ENCODE data around the gene ZDHHC8.

Gene ZDHHC8

GRCh38 chr22:20175597-20175900 is 43.9 kb downstream of the ZDHHC8 start:
- ATAC-seq (replicated peaks; ENCODE audit: extremely low read depth, poor library complexity, severe bottlenecking), result no peak
- H3K27me3 Mint-ChIP-seq, result peaks cover 4% of the 10 kb centered on the region
- no peak overlapping the region for H3K4me3 Mint-ChIP-seq
- no peaks in the 10 kb centered on the region for H3K36me3 Mint-ChIP-seq (ENCODE audit: insufficient read depth)
- DNase-seq (ENCODE audit: low spot score in 2 of 2), result no peak
- no peaks in the 10 kb centered on the region for H3K9me3 Mint-ChIP-seq
- H3K27ac Mint-ChIP-seq (ENCODE audit: low read depth), result no peak overlapping the region
- no peaks in the 10 kb centered on the region for H3K4me1 Mint-ChIP-seq

GRCh38 chr22:20176421-20177085 is 44.9 kb downstream of the ZDHHC8 start:
- DNase-seq (ENCODE audit: low spot score in 2 of 2) (no peak), ATAC-seq (replicated peaks; ENCODE audit: extremely low read depth, poor library complexity, severe bottlenecking) (no peak)
- H3K27ac Mint-ChIP-seq (ENCODE audit: low read depth), result no peak overlapping the region
- H3K36me3 Mint-ChIP-seq (ENCODE audit: insufficient read depth), result no peaks in the 10 kb centered on the region
- H3K4me1 Mint-ChIP-seq, result no peaks in the 10 kb centered on the region
- no peaks in the 10 kb centered on the region for H3K9me3 Mint-ChIP-seq
- H3K27me3 Mint-ChIP-seq, result no peaks in the 10 kb centered on the region
- no peak overlapping the region for H3K4me3 Mint-ChIP-seq

- Mint-ChIP-seq H3K4me1 (no peaks in the 10 kb centered on the region), H3K36me3 (ENCODE audit: insufficient read depth) (no peaks in the 10 kb centered on the region), H3K27me3 (no peaks in the 10 kb centered on the region), H3K4me3 (no peak overlapping the region), H3K27ac (ENCODE audit: low read depth) (no peak overlapping the region), H3K9me3 (no peaks in the 10 kb centered on the region)
- no peak for ATAC-seq (replicated peaks; ENCODE audit: extremely low read depth, poor library complexity, severe bottlenecking)
- DNase-seq (ENCODE audit: low spot score in 2 of 2), result no peak
Measured at GRCh38 chr22:20177217-20177911, 45.8 kb downstream of the ZDHHC8 start.

- Mint-ChIP-seq H3K9me3 (no peaks in the 10 kb centered on the region), H3K4me1 (no peaks in the 10 kb centered on the region), H3K27me3 (no peaks in the 10 kb centered on the region), H3K27ac (ENCODE audit: low read depth) (no peak overlapping the region), H3K36me3 (ENCODE audit: insufficient read depth) (no peaks in the 10 kb centered on the region), H3K4me3 (no peak overlapping the region)
- DNase-seq (ENCODE audit: low spot score in 2 of 2), result no peak
- no peak for ATAC-seq (replicated peaks; ENCODE audit: extremely low read depth, poor library complexity, severe bottlenecking)
Measured at GRCh38 chr22:20178075-20178914, 46.7 kb downstream of the ZDHHC8 start.

- Mint-ChIP-seq H3K27ac (ENCODE audit: low read depth) (no peak overlapping the region), H3K36me3 (ENCODE audit: insufficient read depth) (no peaks in the 10 kb centered on the region), H3K4me3 (no peak overlapping the region), H3K9me3 (no peaks in the 10 kb centered on the region), H3K4me1 (no peaks in the 10 kb centered on the region), H3K27me3 (no peaks in the 10 kb centered on the region)
- DNase-seq (ENCODE audit: low spot score in 2 of 2) (no peak), ATAC-seq (replicated peaks; ENCODE audit: extremely low read depth, poor library complexity, severe bottlenecking) (no peak)
Measured at GRCh38 chr22:20178915-20179227, 47.3 kb downstream of the ZDHHC8 start.

- no peak for DNase-seq (ENCODE audit: low spot score in 2 of 2)
- H3K27me3 Mint-ChIP-seq, result no peaks in the 10 kb centered on the region
- no peak for ATAC-seq (replicated peaks; ENCODE audit: extremely low read depth, poor library complexity, severe bottlenecking)
- no peaks in the 10 kb centered on the region for H3K9me3 Mint-ChIP-seq
- H3K4me3 Mint-ChIP-seq, result no peak overlapping the region
- H3K36me3 Mint-ChIP-seq (ENCODE audit: insufficient read depth), result no peaks in the 10 kb centered on the region
- no peak overlapping the region for H3K27ac Mint-ChIP-seq (ENCODE audit: low read depth)
- H3K4me1 Mint-ChIP-seq, result no peaks in the 10 kb centered on the region
Measured at GRCh38 chr22:20179455-20180244, 48.0 kb downstream of the ZDHHC8 start.

- Mint-ChIP-seq H3K4me1 (no peaks in the 10 kb centered on the region), H3K9me3 (no peaks in the 10 kb centered on the region), H3K27ac (ENCODE audit: low read depth) (no peak overlapping the region), H3K36me3 (ENCODE audit: insufficient read depth) (no peaks in the 10 kb centered on the region), H3K27me3 (no peaks in the 10 kb centered on the region), H3K4me3 (no peak overlapping the region)
- DNase-seq (ENCODE audit: low spot score in 2 of 2) (no peak), ATAC-seq (replicated peaks; ENCODE audit: extremely low read depth, poor library complexity, severe bottlenecking) (no peak)
Measured at GRCh38 chr22:20180245-20180630, 48.6 kb downstream of the ZDHHC8 start.

GRCh38 chr22:20180640-20181039 is 49.0 kb downstream of the ZDHHC8 start:
- Mint-ChIP-seq H3K4me1 (no peaks in the 10 kb centered on the region), H3K27ac (ENCODE audit: low read depth) (no peak overlapping the region), H3K27me3 (no peaks in the 10 kb centered on the region), H3K4me3 (no peak overlapping the region), H3K36me3 (ENCODE audit: insufficient read depth) (no peaks in the 10 kb centered on the region), H3K9me3 (no peaks in the 10 kb centered on the region)
- no peak for ATAC-seq (replicated peaks; ENCODE audit: extremely low read depth, poor library complexity, severe bottlenecking)
- no peak for DNase-seq (ENCODE audit: low spot score in 2 of 2)

- Mint-ChIP-seq H3K36me3 (ENCODE audit: insufficient read depth) (no peaks in the 10 kb centered on the region), H3K27me3 (no peaks in the 10 kb centered on the region), H3K4me3 (no peak overlapping the region), H3K4me1 (no peaks in the 10 kb centered on the region), H3K27ac (ENCODE audit: low read depth) (no peak overlapping the region), H3K9me3 (no peaks in the 10 kb centered on the region)
- DNase-seq (ENCODE audit: low spot score in 2 of 2) (no peak), ATAC-seq (replicated peaks; ENCODE audit: extremely low read depth, poor library complexity, severe bottlenecking) (no peak)
Measured at GRCh38 chr22:20181194-20181883, 49.7 kb downstream of the ZDHHC8 start.

GRCh38 chr22:20181884-20182236 is 50.3 kb downstream of the ZDHHC8 start:
- no peaks in the 10 kb centered on the region for H3K27me3 Mint-ChIP-seq
- no peak overlapping the region for H3K27ac Mint-ChIP-seq (ENCODE audit: low read depth)
- no peak overlapping the region for H3K4me3 Mint-ChIP-seq
- DNase-seq (ENCODE audit: low spot score in 2 of 2), result no peak
- H3K36me3 Mint-ChIP-seq (ENCODE audit: insufficient read depth), result no peaks in the 10 kb centered on the region
- no peaks in the 10 kb centered on the region for H3K9me3 Mint-ChIP-seq
- ATAC-seq (replicated peaks; ENCODE audit: extremely low read depth, poor library complexity, severe bottlenecking), result no peak
- H3K4me1 Mint-ChIP-seq, result no peaks in the 10 kb centered on the region

- Mint-ChIP-seq H3K9me3 (no peaks in the 10 kb centered on the region), H3K27me3 (no peaks in the 10 kb centered on the region), H3K4me3 (no peak overlapping the region), H3K36me3 (ENCODE audit: insufficient read depth) (no peaks in the 10 kb centered on the region), H3K4me1 (no peaks in the 10 kb centered on the region), H3K27ac (ENCODE audit: low read depth) (no peak overlapping the region)
- ATAC-seq (replicated peaks; ENCODE audit: extremely low read depth, poor library complexity, severe bottlenecking), result no peak
- DNase-seq (ENCODE audit: low spot score in 2 of 2), result no peak
Measured at GRCh38 chr22:20182365-20182764, 50.8 kb downstream of the ZDHHC8 start.

GRCh38 chr22:20183101-20183500 is 51.5 kb downstream of the ZDHHC8 start:
- no peak for DNase-seq (ENCODE audit: low spot score in 2 of 2)
- ATAC-seq (replicated peaks; ENCODE audit: extremely low read depth, poor library complexity, severe bottlenecking), result no peak
- Mint-ChIP-seq H3K4me3 (no peak overlapping the region), H3K4me1 (no peaks in the 10 kb centered on the region), H3K27ac (ENCODE audit: low read depth) (no peak overlapping the region), H3K27me3 (no peaks in the 10 kb centered on the region), H3K9me3 (no peaks in the 10 kb centered on the region), H3K36me3 (ENCODE audit: insufficient read depth) (no peaks in the 10 kb centered on the region)

All from central memory CD8-positive, alpha-beta T cell (primary cell).